GM21576 (cell line): ENCODE data around the gene APOH.

Experiments used
- ATAC-seq: cut with Tn5 transposase; IDR thresholded peaks from one replicate; pipeline ENCODE4 v1.9.1; 2021; ENCODE audit warnings: mild to moderate bottlenecking, moderate library complexity; ENCODE audit not compliant: unreplicated experiment

APOH gene

GRCh38 chr17:66235377-66235994, 6.3 kb upstream of the APOH start:
- ATAC-seq: no peak

GRCh38 chr17:66234611-66235010, 5.4 kb upstream of the APOH start:
- no peak for ATAC-seq

- no peak for ATAC-seq
These were observed 4.0 kb upstream of the APOH start for GRCh38 chr17:66233023-66233753.

GRCh38 chr17:66230922-66231591, 1.8 kb upstream of the APOH start:
- ATAC-seq: no peak

- ATAC-seq: no peak
These were observed 746 bp upstream of the APOH start for GRCh38 chr17:66229783-66230538.

- no peak for ATAC-seq
These were observed 1.8 kb downstream of the APOH start for GRCh38 chr17:66227212-66228045.

GRCh38 chr17:66222798-66223350, 6.3 kb downstream of the APOH start:
- ATAC-seq: no peak

GRCh38 chr17:66221755-66222530, 7.3 kb downstream of the APOH start:
- no peak for ATAC-seq

GRCh38 chr17:66221343-66221742, 7.9 kb downstream of the APOH start:
- no peak for ATAC-seq

- no peak for ATAC-seq
These were observed 9.0 kb downstream of the APOH start for GRCh38 chr17:66220079-66220835.

GRCh38 chr17:66215529-66215911, 13.7 kb downstream of the APOH start:
- no peak for ATAC-seq

- ATAC-seq: no peak
These were observed 14.2 kb downstream of the APOH start for GRCh38 chr17:66214884-66215528.

GRCh38 chr17:66211047-66211810, 18.0 kb downstream of the APOH start:
- no peak for ATAC-seq

GRCh38 chr17:66210208-66210574, 19.0 kb downstream of the APOH start:
- no peak for ATAC-seq

GRCh38 chr17:66207936-66208335, 21.3 kb downstream of the APOH start:
- no peak for ATAC-seq

GRCh38 chr17:66203274-66204015, 25.8 kb downstream of the APOH start:
- ATAC-seq: no peak

GRCh38 chr17:66200685-66201092, 28.5 kb downstream of the APOH start:
- no peak for ATAC-seq
